LoVo (cell line): ENCODE data around the gene RNF213.
"Not testable (repeated sequence)": the region's sequence is repeated elsewhere in the genome, so short reads cannot be mapped to it uniquely, and the experiment has no call there.

Experiments used
- DNase-seq: peaks from one replicate; pipeline ENCODE4 v3.0.0-alpha.2; 2016; ENCODE audit warnings: low spot score

The RNF213 gene

GRCh38 chr17:80320496-80320895 is 59.8 kb downstream of the RNF213 start:
- no peak for DNase-seq

DNA sequence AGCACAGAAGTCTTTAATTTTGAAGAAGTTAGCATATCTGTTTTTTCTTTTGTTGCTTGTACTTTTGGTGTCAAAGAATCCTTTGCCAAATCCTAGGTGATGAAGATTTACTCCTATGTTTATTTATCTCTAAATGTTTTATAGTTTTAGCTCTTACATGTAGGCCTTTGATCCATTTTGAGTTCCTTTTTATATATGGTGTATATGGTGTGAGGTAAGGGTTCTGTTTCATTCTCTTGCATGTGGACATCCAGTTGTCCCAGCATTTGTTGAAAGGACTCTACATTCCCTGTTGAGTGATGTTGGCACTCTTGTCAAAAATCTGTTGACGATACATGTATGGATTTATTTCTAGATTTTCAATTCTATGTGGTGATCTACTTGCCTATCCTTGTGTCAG is 62.2 kb downstream of the RNF213 start:
- no peak for DNase-seq

DNA sequence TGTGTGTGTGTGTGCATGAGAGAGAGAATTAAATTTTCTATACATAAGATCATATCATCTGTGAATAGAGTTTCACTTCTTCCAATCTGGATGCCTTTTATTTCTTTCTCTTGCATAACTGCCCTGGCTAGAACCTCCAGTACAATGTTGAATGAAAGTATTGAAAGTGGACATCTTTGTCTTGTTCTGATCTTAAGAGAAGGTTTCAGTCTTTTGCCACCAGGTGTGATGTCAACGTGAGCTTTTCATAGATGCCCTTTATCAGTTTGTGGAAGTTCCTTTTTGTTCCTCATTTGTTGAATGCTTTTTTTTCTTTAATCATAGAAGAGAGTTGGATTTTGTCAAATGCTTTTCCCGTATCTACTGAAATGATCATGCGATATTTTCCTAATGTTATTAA is 63.3 kb downstream of the RNF213 start:
- DNase-seq, result no peak

GRCh38 chr17:80327518-80327917 is 66.9 kb downstream of the RNF213 start:
- DNase-seq, result no peak

DNA sequence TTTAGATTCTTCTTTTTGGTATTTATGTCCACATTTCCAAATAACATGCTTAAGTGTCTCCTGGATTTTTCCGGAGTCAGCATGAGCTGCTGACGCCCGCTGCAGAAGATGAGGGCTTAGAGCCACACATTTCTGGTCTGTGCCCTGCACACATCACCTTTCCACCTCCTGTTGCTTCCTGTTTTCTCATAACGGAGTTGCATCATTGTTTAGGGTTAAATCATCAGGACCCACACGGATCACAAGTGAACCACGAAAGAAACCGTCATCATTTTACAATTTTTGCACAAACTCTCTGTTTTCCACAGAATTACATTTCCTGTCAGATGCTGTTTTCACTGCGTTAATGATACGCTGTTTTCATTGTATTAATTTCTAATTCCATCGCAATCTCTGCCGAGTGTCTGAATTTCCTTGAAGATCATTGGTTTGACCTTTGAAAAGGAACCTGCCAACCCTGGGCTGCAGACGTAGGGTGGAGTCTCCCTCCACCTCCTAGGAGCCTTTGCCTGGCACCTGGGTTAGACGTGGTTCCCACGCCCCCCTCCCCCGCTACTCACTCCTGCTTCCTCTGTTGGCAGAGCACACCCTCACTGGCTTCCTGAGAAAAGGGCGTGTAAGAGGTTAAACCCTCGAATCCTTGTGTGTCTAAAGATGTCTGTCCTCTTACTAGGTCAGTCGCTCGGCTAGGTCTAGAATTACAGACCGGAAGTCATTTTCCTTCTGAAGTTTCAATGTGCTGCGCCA is 68.2 kb downstream of the RNF213 start:
- DNase-seq, result no peak

DNA sequence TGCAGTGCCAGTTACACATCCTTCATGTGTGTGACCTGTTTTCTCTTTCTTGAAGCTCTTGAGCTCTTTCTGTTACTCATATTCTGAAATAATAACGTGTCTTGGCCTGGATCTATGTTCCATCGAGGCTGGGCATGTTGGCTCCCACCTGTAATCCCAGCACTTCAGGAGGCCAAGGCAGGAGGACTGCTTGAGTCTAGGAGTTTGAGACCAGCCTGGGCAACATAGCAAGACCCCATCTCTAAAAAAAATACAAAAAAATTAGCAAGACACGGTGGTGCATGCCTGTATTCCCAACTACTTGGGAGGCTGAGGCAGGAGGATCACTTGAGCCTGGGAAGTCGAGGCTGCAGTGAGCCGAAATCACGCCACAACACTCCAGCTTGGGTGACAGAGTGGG is 68.8 kb downstream of the RNF213 start:
- not testable (repeated sequence) for DNase-seq

GRCh38 chr17:80330276-80330675 is 69.6 kb downstream of the RNF213 start:
- DNase-seq, result no peak

DNA sequence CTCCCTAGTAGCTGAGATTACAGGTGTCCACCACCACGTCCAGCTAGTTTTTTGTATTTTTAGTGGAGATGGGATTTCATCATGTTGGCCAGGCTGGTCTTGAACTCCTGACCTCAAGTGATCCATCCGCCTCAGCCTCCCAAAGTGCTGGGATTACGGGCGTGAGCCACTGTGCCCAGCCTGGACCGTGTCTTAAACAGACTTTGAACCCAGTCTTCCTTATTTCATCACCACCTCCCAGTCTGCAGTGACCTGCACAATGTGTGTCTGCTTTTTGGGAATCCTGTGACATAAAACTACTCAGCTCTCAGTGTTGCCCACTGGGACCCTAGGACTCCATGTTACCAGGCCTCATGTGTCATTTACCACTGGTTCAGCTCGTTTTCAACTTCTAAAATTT is 70.3 kb downstream of the RNF213 start:
- not testable (repeated sequence) for DNase-seq

- DNase-seq, result no peak
These were observed 71.2 kb downstream of the RNF213 start for GRCh38 chr17:80331820-80332219.

DNA sequence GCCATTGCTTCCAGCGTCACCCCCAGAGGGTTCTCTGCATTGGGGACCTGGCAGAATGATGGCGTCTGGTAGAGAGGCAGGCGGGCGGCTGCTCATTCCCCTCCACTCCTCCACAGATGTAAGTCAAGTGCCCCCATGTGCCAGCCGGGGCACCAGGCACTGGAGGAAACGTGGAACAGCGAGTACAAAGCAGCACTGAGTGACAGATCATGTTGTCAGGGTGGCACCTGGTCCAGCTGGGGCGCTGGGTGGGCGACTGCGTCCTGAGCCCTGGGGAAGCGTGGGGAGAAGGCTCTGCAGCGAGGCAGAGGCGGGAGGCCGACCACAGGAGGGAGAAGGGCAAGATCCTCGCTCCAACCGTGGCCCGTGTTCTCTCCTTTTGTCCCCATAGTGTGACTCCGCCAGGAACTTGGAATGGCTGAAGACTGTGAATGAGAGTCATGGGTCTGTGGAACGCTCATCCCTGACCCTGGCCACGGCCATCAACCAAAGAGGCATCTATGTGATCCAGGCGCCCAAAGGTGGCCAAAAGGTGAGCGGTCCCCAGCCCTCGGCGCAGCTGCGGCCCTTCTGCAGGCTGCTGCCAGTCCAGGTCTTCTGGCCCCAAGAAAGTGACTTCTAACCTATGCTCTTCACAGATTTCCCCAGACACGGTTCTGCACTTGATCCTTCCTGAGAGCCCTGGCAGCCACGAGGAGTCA is 76.7 kb downstream of the RNF213 start:
- DNase-seq, result no peak

DNA sequence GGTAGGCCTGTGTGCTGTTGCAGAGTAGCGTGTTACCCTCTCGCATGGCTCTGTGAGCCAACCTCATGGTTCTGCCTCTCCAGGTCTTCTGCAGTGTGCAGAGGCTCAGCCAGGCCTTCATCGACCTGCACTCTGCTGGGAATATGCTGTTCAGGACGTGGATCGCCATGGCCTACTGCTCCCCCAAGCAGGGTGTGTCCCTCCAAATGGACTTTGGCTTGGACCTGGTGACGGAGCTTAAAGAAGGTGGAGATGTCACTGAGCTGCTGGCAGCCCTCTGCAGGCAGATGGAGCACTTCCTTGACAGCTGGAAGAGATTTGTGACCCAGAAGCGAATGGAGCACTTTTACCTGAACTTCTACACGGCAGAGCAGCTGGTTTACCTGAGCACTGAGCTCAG is 78.5 kb downstream of the RNF213 start:
- DNase-seq, result no peak

DNA sequence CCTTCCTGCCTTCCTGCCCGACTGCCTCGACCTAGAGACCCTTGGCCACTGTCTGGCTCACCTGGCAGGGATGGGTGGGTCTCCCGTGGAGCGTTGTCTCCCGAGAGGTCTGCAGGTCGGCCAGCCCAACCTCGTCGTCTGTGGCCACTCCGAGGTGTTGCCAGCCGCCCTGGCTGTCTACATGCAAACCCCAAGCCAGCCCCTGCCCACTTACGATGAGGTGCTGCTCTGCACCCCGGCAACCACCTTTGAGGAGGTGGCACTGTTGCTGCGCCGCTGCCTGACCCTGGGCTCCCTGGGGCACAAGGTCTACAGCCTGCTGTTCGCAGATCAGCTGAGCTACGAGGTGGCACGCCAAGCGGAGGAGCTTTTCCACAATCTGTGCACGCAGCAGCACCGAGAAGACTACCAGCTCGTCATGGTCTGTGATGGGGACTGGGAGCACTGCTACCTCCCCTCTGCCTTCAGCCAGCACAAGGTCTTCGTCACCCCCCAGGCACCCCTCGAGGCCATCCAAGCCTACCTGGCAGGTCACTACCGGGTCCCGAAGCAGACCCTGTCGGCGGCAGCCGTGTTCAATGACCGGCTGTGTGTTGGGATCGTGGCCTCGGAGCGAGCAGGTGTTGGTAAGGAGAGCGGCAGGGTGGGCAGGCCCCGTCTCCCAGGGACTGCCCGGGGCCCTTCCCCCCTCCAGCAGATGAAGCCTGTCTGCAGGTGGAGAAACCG is 79.2 kb downstream of the RNF213 start:
- DNase-seq, result no peak

- DNase-seq, result no peak
These were observed 84.7 kb downstream of the RNF213 start for GRCh38 chr17:80345321-80345720.

- no peak for DNase-seq
These were observed 85.3 kb downstream of the RNF213 start for GRCh38 chr17:80345841-80346497.

DNA sequence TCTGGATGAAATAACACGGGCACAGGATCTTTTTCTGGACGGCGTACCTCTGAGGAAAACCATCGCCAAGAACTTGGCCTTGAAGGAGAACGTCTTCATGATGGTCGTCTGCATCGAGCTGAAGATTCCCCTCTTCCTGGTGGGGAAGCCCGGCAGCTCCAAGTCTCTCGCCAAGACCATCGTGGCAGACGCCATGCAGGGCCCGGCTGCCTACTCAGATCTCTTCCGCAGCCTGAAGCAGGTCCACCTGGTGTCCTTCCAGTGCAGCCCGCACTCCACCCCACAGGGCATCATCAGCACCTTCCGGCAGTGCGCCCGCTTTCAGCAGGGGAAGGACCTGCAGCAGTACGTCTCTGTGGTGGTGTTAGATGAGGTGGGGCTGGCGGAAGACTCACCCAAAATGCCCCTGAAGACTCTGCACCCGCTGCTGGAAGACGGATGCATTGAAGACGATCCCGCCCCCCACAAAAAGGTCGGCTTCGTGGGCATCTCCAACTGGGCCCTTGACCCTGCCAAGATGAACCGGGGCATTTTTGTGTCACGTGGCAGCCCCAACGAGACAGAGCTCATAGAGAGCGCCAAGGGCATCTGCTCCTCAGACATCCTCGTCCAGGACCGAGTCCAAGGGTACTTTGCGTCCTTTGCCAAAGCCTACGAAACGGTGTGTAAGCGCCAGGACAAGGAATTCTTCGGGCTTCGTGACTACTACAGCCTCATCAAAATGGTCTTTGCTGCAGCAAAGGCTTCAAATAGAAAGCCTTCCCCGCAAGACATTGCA is 86.0 kb downstream of the RNF213 start:
- DNase-seq, result no peak

DNA sequence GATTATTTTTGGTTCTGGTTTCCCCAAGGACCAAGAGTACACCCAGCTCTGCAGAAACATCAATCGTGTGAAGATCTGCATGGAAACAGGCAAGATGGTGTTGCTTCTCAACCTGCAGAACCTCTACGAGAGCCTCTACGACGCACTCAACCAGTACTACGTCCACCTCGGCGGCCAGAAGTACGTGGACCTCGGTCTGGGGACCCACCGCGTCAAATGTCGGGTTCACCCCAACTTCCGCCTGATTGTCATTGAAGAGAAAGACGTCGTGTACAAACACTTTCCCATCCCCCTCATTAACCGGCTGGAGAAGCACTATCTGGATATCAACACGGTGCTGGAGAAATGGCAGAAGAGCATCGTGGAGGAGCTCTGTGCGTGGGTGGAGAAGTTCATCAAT is 86.9 kb downstream of the RNF213 start:
- DNase-seq, result no peak

GRCh38 chr17:80347948-80348351 is 87.3 kb downstream of the RNF213 start:
- DNase-seq, result no peak

DNA sequence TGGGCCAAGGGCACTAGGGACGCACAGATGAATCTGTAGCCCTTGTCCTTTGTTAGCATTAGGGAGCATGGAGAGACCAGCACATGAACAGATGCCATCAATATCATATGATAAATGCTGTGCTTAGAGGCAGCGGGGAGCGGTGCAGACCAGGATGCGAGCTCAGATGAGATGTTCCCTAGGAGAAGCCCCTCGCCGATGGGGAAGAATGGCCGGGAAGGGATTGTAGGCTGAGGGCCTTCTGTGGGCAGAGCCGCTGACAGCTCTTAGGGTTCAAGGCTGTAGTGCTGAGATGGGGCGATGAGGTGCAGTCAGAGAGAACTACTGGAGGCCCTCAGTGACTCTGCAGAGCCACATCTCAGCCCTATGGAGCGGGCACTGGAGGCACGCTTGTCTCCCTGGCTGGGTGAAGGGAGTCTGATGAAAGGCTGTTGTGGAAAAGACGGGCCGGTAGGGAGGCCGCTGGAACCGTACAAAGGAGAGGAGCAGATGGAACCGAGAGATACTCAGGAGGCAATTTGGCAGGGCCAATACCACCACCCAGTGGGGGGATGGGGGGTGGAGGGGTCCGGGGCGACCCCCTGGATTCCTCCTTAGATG is 88.0 kb downstream of the RNF213 start:
- DNase-seq, result no peak

GRCh38 chr17:80349151-80349651 is 88.5 kb downstream of the RNF213 start:
- no peak for DNase-seq

DNA sequence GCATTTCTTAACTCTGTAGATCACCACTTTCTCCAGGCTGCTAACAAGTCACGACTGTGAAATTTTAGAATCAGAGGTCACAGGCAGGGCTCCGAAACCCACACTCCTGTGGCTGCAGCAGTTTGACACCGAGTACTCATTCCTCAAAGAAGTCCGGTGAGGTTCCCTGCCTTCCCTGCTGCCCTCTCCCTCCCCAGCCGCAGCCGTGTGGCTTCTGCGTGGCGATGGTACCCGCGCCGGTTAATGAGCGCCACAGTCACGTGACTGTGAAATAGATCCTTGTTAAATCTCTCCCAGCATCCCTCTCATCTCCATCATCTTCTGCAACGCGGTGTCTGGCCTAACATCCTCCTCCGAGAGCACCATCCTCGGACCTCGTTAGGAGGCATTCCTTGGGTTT is 89.1 kb downstream of the RNF213 start:
- no peak for DNase-seq

GRCh38 chr17:80352216-80352895 is 91.7 kb downstream of the RNF213 start:
- DNase-seq, result no peak
